Endothelial cell of umbilical vein (primary cell): ENCODE measurements around the gene PRCD.

Experiments
- CTCF ChIP-seq, 2 donors: IDR thresholded peaks; 1 replicate in 1 of 2; 2 replicates in 1 of 2; pipeline ENCODE4 v1.5.1; 2011; ENCODE audit warnings: low read length in 2 of 2, mild to moderate bottlenecking in 2 of 2, moderate library complexity in 2 of 2, control low read depth in 1 of 2, inconsistent platforms in 1 of 2, low read depth in 1 of 2; ENCODE audit not compliant: insufficient read depth in 1 of 2; ENCODE audit errors: extremely low read depth in 1 of 2
- EZH2 ChIP-seq: IDR thresholded peaks from 2 replicates; pipeline ENCODE4 v1.6.1; 2012; ENCODE audit warnings: borderline replicate concordance, low read depth, mild to moderate bottlenecking, moderate library complexity, low read length, inconsistent platforms; ENCODE audit not compliant: severe bottlenecking
- FOS ChIP-seq: IDR thresholded peaks from 2 replicates; pipeline ENCODE4 v1.6.1; 2011; ENCODE audit warnings: mild to moderate bottlenecking, low read length, moderate library complexity, borderline replicate concordance; ENCODE audit not compliant: insufficient read depth
- GATA2 ChIP-seq: IDR thresholded peaks from 2 replicates; pipeline ENCODE4 v1.7.0; 2011; ENCODE audit warnings: low read depth, mild to moderate bottlenecking, moderate library complexity, mixed read lengths, low read length; ENCODE audit not compliant: insufficient read length, insufficient read depth
- JUN ChIP-seq: IDR thresholded peaks from 2 replicates; pipeline ENCODE4 v1.6.1; 2011; ENCODE audit warnings: borderline replicate concordance, low read depth; ENCODE audit not compliant: insufficient read length, insufficient read depth
- MAX ChIP-seq: IDR thresholded peaks from 2 replicates; pipeline ENCODE4 v1.6.1; 2011; ENCODE audit not compliant: insufficient read depth, insufficient read length
- MYC ChIP-seq: IDR thresholded peaks from one replicate; pipeline ENCODE4 v1.6.1; 2011; ENCODE audit warnings: mild to moderate bottlenecking, low read depth, low read length
- POLR2A ChIP-seq: IDR thresholded peaks from 2 replicates; pipeline ENCODE4 v1.6.1; 2012; ENCODE audit warnings: low read depth, mild to moderate bottlenecking, control low read depth, low read length
- POLR2AphosphoS5 ChIP-seq: IDR thresholded peaks from 2 replicates; pipeline ENCODE4 v1.6.1; 2012; ENCODE audit warnings: low read depth, mild to moderate bottlenecking, control low read depth, low read length, moderate library complexity; ENCODE audit not compliant: insufficient read depth

GRCh38 chr17:76535788-76536510 lies 3.9 kb upstream of the PRCD start:
- TF ChIP-seq CTCF (IDR thresholded peaks at IDR 0.05; ENCODE audit: extremely low read depth in 1 of 2, insufficient read depth in 1 of 2, low read depth in 1 of 2, low read length in 2 of 2) (no peak), MYC (no peak), POLR2A (no peak), MAX (no peak), EZH2 (no peak), POLR2AphosphoS5 (no peak), JUN (no peak), FOS (no peak), GATA2 (no peak)
